Loucy (cell line): ENCODE data around the gene KLHL6.

Experiments used
- H2AFZ ChIP-seq: fragments of 200-600 bp; sonication (generic); 2 replicates; pipeline ENCODE4 v1.6.0; 2016; ENCODE audit warnings: antibody characterized with exemption, mild to moderate bottlenecking, low read length, moderate library complexity
- H3F3A ChIP-seq: fragments of 200-600 bp; 2 replicates; pipeline ENCODE4 v1.6.0; 2016; ENCODE audit warnings: antibody characterized with exemption, low read depth, mild to moderate bottlenecking
- H3K27me3 ChIP-seq: fragments of 200-600 bp; sonication (generic); 2 replicates; pipeline ENCODE4 v1.6.1; 2014; ENCODE audit warnings: low read length, mild to moderate bottlenecking; ENCODE audit not compliant: insufficient read depth, poor library complexity, severe bottlenecking
- H3K36me3 ChIP-seq: fragments of 200-600 bp; sonication (generic); 2 replicates; pipeline ENCODE4 v1.6.1; 2016; ENCODE audit warnings: low read length; ENCODE audit not compliant: insufficient read depth
- H3K4me1 ChIP-seq: fragments of 200-600 bp; sonication (generic); 2 replicates; pipeline ENCODE4 v1.5.1; 2014; ENCODE audit warnings: low read length, mild to moderate bottlenecking; ENCODE audit not compliant: insufficient read depth, poor library complexity, severe bottlenecking
- H3K4me2 ChIP-seq: fragments of 200-600 bp; sonication (generic); 2 replicates; pipeline ENCODE4 v1.6.0; 2014; ENCODE audit warnings: antibody characterized with exemption, low read length, low read depth, mild to moderate bottlenecking; ENCODE audit not compliant: poor library complexity, severe bottlenecking
- H3K4me3 ChIP-seq: fragments of 200-600 bp; sonication (generic); 2 replicates; pipeline ENCODE4 v1.5.1; 2014; ENCODE audit warnings: low read length, mild to moderate bottlenecking, mixed read lengths; ENCODE audit not compliant: poor library complexity, severe bottlenecking
- H3K79me2 ChIP-seq: fragments of 200-600 bp; sonication (generic); 2 replicates; pipeline ENCODE4 v1.6.1; 2014; ENCODE audit warnings: low read length; ENCODE audit not compliant: insufficient read depth
- H3K9ac ChIP-seq: fragments of 200-600 bp; sonication (generic); 2 replicates; pipeline ENCODE4 v1.6.0; 2014; ENCODE audit warnings: mild to moderate bottlenecking, low read depth, low read length, moderate library complexity; ENCODE audit not compliant: poor library complexity, severe bottlenecking
- H3K9me2 ChIP-seq: fragments of 200-600 bp; sonication (generic); replicated peaks from 2 replicates; pipeline ENCODE4 v1.6.1; 2016; ENCODE audit warnings: low read depth, low read length, mixed read lengths
- H3K9me3 ChIP-seq: fragments of 200-600 bp; sonication (generic); 2 replicates; pipeline ENCODE4 v1.6.1; 2014; ENCODE audit warnings: mild to moderate bottlenecking, antibody characterized with exemption, low read length, low read depth; ENCODE audit not compliant: insufficient read depth
- H4K20me1 ChIP-seq: fragments of 200-600 bp; sonication (generic); 2 replicates; pipeline ENCODE4 v1.6.0; 2014; ENCODE audit warnings: antibody characterized with exemption, low read length, mild to moderate bottlenecking; ENCODE audit not compliant: insufficient read depth, poor library complexity, severe bottlenecking
- EZH2phosphoT487 ChIP-seq: fragments of 200-600 bp; IDR thresholded peaks from 2 replicates; pipeline ENCODE4 v1.6.1; 2018; ENCODE audit warnings: antibody characterized with exemption, mild to moderate bottlenecking, moderate library complexity, borderline replicate concordance
- TF ChIP-seq, protein P1 (sequence below): fragments of 200-600 bp; sonication (generic); conservative IDR thresholded peaks from 2 replicates; pipeline ENCODE4 v1.5.1; 2014; ENCODE audit warnings: mild to moderate bottlenecking, antibody characterized with exemption, low read length

Gene KLHL6

DNA sequence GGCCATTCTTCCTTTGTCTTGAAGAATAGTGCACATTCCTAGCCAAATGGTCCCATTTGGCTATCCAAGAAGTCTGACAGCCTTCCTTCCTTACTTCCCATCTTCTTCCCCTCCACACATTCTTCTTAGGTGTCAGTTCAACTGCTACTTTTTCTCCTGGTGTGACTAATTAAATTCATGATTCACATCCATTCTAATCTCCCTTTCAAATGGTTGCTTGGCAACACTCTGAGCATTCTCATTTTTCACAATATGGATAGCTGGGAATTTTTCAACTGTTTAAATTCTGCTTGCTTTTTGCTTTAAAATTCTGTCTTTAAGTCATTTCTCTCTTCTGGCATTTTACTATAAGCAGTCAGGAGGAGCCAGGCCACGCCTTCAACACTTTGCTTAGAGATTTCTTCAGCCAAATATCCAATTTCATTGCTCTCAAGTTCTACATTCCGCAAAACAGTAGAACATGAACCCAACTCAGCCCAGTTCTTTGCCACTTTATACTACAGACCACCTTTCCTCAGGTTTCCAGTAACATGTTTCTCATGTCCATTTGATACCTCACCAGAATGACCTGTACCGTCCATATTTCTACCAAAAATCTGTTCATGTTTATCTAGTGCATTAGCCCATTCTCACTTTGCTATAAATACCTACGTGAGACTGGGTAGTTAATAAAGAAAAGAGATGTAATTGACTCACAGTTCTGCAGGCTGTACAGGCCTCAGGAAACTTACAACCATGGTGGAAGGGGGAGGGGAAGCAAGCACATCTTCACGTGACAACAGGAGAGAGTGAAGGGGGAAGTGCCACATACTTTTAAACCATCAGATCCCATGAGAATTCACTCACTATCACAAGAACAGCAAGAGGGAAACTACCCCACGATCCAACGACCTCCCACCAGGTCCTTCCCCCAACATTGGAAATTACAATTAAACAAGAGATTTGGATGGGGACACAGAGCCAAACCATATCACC, 95.1 kb downstream of the KLHL6 start:
- peaks cover under 1% of the 10 kb centered on the region; the same call in 1 of the 2 replicates for H3K36me3 ChIP-seq
- no peaks in the 10 kb centered on the region for H3K27me3 ChIP-seq
- H3K4me3 ChIP-seq: no peak overlapping the region
- H3K9me2 ChIP-seq: no peaks in the 10 kb centered on the region
- no peak overlapping the region for H3K9ac ChIP-seq
- H3K9me3 ChIP-seq: no peaks in the 10 kb centered on the region
- TF ChIP-seq, protein P1, sequence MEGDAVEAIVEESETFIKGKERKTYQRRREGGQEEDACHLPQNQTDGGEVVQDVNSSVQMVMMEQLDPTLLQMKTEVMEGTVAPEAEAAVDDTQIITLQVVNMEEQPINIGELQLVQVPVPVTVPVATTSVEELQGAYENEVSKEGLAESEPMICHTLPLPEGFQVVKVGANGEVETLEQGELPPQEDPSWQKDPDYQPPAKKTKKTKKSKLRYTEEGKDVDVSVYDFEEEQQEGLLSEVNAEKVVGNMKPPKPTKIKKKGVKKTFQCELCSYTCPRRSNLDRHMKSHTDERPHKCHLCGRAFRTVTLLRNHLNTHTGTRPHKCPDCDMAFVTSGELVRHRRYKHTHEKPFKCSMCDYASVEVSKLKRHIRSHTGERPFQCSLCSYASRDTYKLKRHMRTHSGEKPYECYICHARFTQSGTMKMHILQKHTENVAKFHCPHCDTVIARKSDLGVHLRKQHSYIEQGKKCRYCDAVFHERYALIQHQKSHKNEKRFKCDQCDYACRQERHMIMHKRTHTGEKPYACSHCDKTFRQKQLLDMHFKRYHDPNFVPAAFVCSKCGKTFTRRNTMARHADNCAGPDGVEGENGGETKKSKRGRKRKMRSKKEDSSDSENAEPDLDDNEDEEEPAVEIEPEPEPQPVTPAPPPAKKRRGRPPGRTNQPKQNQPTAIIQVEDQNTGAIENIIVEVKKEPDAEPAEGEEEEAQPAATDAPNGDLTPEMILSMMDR: no peak
- no peak for TF ChIP-seq EZH2phosphoT487
- H3K4me2 ChIP-seq: no peak overlapping the region
- H3K4me1 ChIP-seq: no peaks in the 10 kb centered on the region
- H4K20me1 ChIP-seq: no peaks in the 10 kb centered on the region
- H3K79me2 ChIP-seq: no peaks in the 10 kb centered on the region
- no peak overlapping the region for H2AFZ ChIP-seq
- H3F3A ChIP-seq: no peaks in the 10 kb centered on the region

DNA sequence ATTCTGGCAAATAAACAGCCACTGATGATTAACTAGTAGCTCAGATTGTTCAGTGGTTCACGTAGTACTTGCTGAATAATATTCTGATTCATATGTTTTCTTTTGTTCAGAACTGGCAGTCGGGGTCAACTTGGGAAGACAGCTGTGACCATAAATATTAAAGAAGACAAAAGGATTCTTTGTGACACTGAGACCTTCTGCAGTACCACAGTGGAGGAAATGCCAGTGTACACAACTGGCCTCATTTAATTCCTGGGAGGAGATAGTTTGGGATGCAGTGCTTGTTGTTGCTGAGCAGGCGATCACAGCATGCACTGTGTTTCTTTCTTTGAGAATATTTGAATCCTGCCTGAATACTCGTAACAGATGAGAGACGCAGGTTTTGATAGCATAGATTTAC, 100.4 kb downstream of the KLHL6 start:
- H3K36me3 ChIP-seq: peaks cover 8% of the 10 kb centered on the region; the same call in 1 of the 2 replicates
- H3K9ac ChIP-seq: no peak overlapping the region
- no peaks in the 10 kb centered on the region for H3K27me3 ChIP-seq
- H3K4me2 ChIP-seq: no peak overlapping the region
- peaks cover 6% of the 10 kb centered on the region; the same call in 1 of the 2 replicates for H3K79me2 ChIP-seq
- no peaks in the 10 kb centered on the region for H4K20me1 ChIP-seq
- no peaks in the 10 kb centered on the region for H3K9me3 ChIP-seq
- H3K9me2 ChIP-seq: no peaks in the 10 kb centered on the region
- H3K4me3 ChIP-seq: no peak overlapping the region
- H2AFZ ChIP-seq: no peak overlapping the region
- TF ChIP-seq, protein P1: no peak
- TF ChIP-seq EZH2phosphoT487: no peak
- peaks cover 2% of the 10 kb centered on the region for H3K4me1 ChIP-seq
- H3F3A ChIP-seq: no peaks in the 10 kb centered on the region

DNA sequence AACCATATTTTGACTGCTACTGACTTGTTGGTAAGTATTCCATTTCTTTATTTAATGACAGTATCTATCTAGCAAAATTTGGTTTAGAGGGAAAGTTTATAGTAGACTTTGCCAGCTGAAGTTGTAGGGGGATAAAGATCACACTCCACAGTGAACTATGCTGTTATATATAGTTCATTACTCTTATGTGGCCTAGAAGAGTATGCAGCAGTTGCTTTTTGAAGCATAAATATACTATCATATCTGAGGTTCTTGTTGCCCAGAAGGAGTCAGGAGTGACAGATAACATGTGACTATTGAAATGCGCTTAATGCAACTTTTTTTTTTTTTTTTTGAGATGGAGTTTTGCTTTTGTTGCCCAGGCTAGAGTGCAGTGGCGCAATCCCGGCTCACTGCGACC, 101.4 kb downstream of the KLHL6 start:
- H3K4me3 ChIP-seq: no peak overlapping the region
- H3K9ac ChIP-seq: no peak overlapping the region
- H2AFZ ChIP-seq: no peak overlapping the region
- H3F3A ChIP-seq: no peaks in the 10 kb centered on the region
- peaks cover 8% of the 10 kb centered on the region; the same call in 1 of the 2 replicates for H3K36me3 ChIP-seq
- H4K20me1 ChIP-seq: no peaks in the 10 kb centered on the region
- H3K9me3 ChIP-seq: no peaks in the 10 kb centered on the region
- H3K4me2 ChIP-seq: no peak overlapping the region
- TF ChIP-seq EZH2phosphoT487: no peak
- TF ChIP-seq, protein P1: no peak
- H3K4me1 ChIP-seq: peaks cover 12% of the 10 kb centered on the region
- H3K9me2 ChIP-seq: no peaks in the 10 kb centered on the region
- H3K79me2 ChIP-seq: peaks cover 12% of the 10 kb centered on the region
- no peaks in the 10 kb centered on the region for H3K27me3 ChIP-seq
